Amygdala (tissue), 56 donors: ENCODE data around the gene MAP3K12.
A peak's percentile ranks its signal among the peaks of the same experiment; 100 is the strongest.

Experiments used
- DNase-seq, 56 donors: peaks; one replicate each; lab custom pipeline; 2025; lab: John Stamatoyannopoulos, UW

Gene MAP3K12

GRCh38 chr12:53513712-53514410 is 14.6 kb upstream of the MAP3K12 start:
- DNase-seq = no peak

- DNase-seq = no peak
Observed at GRCh38 chr12:53510181-53510812, 11.0 kb upstream of the MAP3K12 start.

DNA sequence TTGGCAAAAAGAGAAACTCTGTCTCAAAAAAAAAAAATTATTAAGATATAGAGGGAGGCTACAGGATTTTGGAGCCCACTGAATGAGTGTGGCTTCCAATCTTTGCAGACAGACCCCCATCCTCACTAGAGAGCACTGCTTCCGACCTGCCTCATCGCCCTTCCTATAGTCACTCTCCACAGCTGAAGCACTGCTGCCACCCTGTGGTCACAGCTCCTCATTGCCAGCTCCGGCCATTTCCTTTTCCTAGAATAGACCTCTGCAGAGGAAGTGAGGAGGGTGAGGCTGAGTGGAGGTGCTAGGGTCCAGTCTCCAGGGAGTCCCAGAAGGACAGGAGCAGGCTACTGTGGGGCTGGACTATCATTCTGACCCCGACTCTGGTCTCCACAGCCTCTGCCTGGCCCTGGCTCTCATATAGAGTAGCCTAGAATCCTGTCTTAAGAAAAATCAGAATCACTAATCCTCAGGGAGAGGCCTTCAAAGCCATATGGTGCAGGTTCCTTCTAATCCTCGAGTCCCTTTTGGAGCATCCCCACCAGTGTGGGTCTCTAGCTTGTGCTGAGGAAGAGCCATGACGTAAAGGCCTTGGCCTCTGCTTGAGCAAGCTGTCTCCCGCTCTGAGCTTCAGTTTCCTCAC is 9.4 kb upstream of the MAP3K12 start:
- DNase-seq = peak in 53 of 56 donors; percentile 22 to 92 (median 68)

DNA sequence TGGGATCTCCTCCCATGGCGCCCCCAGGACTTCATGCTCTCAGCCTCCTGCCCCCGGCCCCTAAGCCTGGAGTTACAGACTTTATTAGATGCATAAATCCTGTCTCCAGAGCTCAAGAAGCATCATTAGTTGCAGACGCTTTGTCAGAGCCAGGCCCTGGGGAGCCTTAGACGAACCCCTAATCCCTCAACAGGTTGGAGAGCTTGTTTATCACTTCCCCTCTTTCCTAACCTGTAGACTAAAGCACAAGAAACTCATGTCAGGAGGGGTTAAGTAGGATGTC is 8.3 kb upstream of the MAP3K12 start:
- no peak for DNase-seq

GRCh38 chr12:53506881-53507602 is 7.8 kb upstream of the MAP3K12 start, which contains the start of gene NPFF:
TSS of gene NPFF (minus strand) at chr12:53507484. CDS start at chr12:53507474, 10 bp downstream.
- no peak for DNase-seq

DNA sequence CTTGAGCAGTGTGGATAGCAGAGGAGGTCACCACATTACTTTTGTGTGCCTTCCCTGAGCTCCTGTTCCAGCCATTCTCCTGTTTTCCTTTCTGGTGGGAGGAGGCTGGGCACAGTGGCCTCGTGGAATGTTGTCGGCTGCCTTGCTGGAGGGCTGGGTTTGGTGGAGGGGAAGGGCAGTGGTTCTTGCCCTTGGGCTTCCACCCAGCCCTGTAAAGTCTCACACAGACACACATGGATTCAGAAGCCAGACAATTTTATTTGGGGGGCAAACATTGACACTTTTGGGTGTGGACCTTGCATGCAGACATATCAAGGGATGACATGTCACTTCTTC is 7.2 kb upstream of the MAP3K12 start:
- DNase-seq = no peak

- DNase-seq = no peak
Observed at GRCh38 chr12:53505555-53506449, 6.5 kb upstream of the MAP3K12 start.

GRCh38 chr12:53505086-53505485 is 5.8 kb upstream of the MAP3K12 start:
- peak in 20 of 56 donors; percentile 12 to 58 (median 40) for DNase-seq

GRCh38 chr12:53504004-53504920 is 5.0 kb upstream of the MAP3K12 start:
- DNase-seq = no peak

GRCh38 chr12:53502983-53503728 is 3.9 kb upstream of the MAP3K12 start:
- no peak for DNase-seq

- peak in 2 of 56 donors; percentile 10 to 35 for DNase-seq
Observed at GRCh38 chr12:53502331-53502730, 3.1 kb upstream of the MAP3K12 start.

DNA sequence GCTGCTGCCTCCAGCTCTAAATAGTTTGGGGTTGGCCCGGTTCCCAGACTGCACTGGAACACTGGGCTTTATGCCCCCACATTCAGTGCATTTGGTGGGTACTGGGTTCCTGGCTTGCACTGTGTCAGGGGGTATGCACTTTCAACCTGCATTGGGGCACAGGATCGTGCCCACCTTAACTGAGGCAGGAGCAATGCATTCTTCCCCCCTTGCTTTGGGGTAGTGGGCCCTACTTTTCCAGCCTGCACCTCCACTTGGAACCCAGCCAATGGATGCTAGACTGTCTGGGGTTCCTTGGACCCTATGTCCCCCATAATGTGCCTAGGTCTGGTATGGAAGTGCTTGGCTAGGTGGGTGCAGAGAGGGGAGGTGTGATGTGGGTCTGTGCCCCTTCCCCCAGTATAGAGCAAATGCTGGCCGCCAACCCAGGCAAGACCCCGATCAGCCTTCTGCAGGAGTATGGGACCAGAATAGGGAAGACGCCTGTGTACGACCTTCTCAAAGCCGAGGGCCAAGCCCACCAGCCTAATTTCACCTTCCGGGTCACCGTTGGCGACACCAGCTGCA is 2.4 kb upstream of the MAP3K12 start:
- peak in 3 of 56 donors; percentile 26 to 73 (median 39) for DNase-seq

DNA sequence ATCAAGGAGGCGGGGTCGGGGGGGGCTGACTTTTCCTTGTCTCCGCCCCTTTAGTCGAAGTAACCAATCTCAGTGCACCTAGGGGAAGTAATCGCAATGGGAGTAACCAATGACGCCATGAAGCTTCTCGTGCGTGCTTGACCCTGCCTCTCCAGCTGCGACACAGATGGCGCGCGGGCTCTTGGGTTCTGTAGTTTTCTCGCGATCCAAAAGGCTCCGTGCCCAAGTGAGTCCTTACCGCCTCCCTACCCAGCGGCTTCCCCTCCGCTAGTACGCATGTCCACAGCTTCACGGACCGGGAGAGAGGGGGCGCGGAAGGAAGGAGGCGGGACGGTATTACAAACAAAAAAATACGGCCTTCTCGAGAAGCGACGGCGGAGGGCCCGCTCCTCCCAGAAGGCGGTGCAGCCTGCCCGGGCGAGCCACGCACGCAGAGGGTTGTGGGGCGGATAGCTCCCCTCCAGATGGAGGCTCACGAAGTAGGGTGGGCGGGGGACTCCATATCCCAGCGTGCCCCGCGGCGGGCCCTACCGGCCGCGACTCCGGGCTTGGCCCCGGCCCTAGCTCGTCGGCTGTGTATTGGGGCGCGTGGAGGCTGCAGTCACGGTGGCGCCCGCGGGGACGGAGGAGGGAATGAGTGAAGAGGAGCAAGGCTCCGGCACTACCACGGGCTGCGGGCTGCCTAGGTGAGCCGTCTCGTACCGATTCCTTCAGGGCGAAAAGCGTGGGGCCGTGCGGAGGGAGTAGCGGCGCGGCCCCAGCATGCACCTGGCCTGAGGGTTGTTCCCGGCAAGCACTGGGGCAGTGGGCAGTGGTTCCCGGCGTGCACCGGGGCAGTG is 1.7 kb upstream of the MAP3K12 start, which contains the start of gene TARBP2:
TSS of gene TARBP2 (plus strand) at position 508 of the 839 bp plus-strand sequence. CDS start at position 634, 126 bp downstream.
- peak; percentile 95 to 100 (median 99) for DNase-seq

DNA sequence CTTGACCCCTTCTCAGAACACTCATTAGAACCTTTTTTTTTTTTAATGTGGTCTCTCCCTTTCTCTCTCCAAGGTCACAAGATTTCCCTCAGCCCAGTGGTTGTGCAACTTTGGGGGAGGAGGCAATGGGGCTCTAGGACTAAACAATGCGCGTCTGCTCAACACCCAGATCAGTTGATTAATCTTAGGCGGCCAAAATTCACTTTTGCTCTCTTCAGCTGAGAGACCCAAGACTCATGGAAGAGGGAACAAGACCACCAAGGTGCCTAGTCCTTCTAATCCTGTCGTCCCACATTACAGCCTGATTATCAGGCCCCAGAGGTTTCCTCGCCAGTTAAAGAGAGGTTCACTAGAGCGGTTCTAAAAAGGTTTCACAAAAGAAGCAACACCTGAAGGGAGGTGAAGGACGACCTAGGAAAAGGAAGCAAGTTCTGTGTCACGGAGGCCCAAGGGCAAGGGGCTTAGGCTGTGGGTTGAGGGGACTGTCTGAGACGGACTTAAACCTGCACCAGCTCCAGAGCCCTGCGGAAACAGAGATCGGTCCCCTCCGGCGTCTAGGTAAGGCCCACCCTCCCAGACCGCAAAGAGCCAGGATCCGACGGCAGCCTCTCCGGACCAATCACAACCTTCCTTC is 1.0 kb upstream of the MAP3K12 start:
- DNase-seq = peak in 9 of 56 donors; percentile 40 to 65 (median 57)

GRCh38 chr12:53498235-53498630 is 1.0 kb downstream of the MAP3K12 start:
- no peak for DNase-seq

GRCh38 chr12:53497461-53497860 is 1.8 kb downstream of the MAP3K12 start:
- DNase-seq = no peak

DNA sequence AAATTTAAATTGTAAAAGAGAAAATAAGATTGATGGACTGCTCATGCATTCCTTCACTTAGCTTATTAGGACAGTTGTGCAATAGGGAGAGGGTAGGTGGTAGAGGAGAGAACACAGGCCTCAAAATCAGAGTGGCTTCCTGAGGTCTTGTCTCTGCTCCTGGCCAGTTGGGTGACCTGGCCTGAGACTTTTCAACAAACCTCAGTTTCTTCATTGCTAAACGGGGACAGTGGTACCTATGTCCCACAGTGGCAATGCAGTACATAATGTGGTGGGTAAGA is 2.6 kb downstream of the MAP3K12 start:
- DNase-seq = no peak
